Activated CD8-positive, alpha-beta T cell treated with anti-CD3 and anti-CD28 coated beads for 36 hours (primary cell): ENCODE measurements around the gene SLAMF1. TPM values are rescaled to one million over a fixed set of nuclear protein-coding genes. Genes with fewer than 3 reads are reported as not detected.
A peak's percentile ranks its signal among the peaks of the same experiment; 100 is the strongest.

Experiments used
- ATAC-seq: fragments of 200-7000 bp; cut with Tn5 transposase; one replicate; pipeline ENCODE4 v1.10.0; 2021; ENCODE audit warnings: mild to moderate bottlenecking, moderate library complexity
- CTCF ChIA-PET: fragments of 350-600 bp; sonication (Branson Sonifier 250); formaldehyde crosslinking; loops from one replicate; lab custom pipeline; 2021; ENCODE audit warnings: antibody characterized with exemption; lab: Charles Lee
- POLR2A ChIA-PET: fragments of 350-600 bp; sonication (Branson Sonifier 250); formaldehyde crosslinking; loops from one replicate; lab custom pipeline; 2021; ENCODE audit warnings: antibody characterized with exemption; lab: Charles Lee
- DNase-seq: peaks from one replicate; pipeline ENCODE4 v3.0.0-alpha.2; 2020
- H3K27ac Mint-ChIP-seq: one replicate; pipeline ENCODE4 v1.8.0; 2021; ENCODE audit warnings: mild to moderate bottlenecking, mixed read lengths
- H3K27me3 Mint-ChIP-seq: one replicate; pipeline ENCODE4 v1.8.0; 2021; ENCODE audit warnings: mixed read lengths
- H3K36me3 Mint-ChIP-seq: one replicate; pipeline ENCODE4 v1.8.0; 2021; ENCODE audit warnings: low read depth, mixed read lengths
- H3K4me1 Mint-ChIP-seq: one replicate; pipeline ENCODE4 v1.8.0; 2021; ENCODE audit warnings: low read depth, mixed read lengths
- H3K4me3 Mint-ChIP-seq: one replicate; pipeline ENCODE4 v1.8.0; 2021; ENCODE audit warnings: mild to moderate bottlenecking, moderate library complexity, mixed read lengths
- H3K9me3 Mint-ChIP-seq: one replicate; pipeline ENCODE4 v1.8.0; 2021; ENCODE audit warnings: mixed read lengths
- CTCF ChIP-seq: fragments of 200-600 bp; IDR thresholded peaks from one replicate; pipeline ENCODE4 v1.8.0; 2022; ENCODE audit warnings: antibody characterized with exemption, mild to moderate bottlenecking
- intact Hi-C: fragments of 100-400 bp; cut with micrococcal nuclease; formaldehyde crosslinking; loops from one replicate; pipeline ENCODE4 v1.10.0; 2022
- total RNA-seq, 2 experiments: library from RNA; stranded (reverse); gene quantifications; one replicate each; pipeline ENCODE4 v1.2.3, GENCODE V29; 2021

The SLAMF1 gene
- total RNA-seq, 2 experiments from 2014 or later: 65.9 to 67.8 TPM

- peak overlapping the region; percentile 84 for H3K27ac Mint-ChIP-seq
- peaks cover 16% of the 10 kb centered on the region for H3K9me3 Mint-ChIP-seq
- H3K4me1 Mint-ChIP-seq: peaks cover 78% of the 10 kb centered on the region
- H3K27me3 Mint-ChIP-seq: no peaks in the 10 kb centered on the region
- POLR2A ChIA-PET: interaction anchor here (1.2 to 1.5 kb wide), 2 partner anchors 12 to 15 kb away, joined by 4 to 5 read pairs; no protein-coding TSS in a partner anchor
- TF ChIP-seq CTCF: no peak
- intact Hi-C loops: no loop called here
- peaks cover 33% of the 10 kb centered on the region for H3K36me3 Mint-ChIP-seq
- CTCF ChIA-PET: interaction anchor here (0.7 to 2.5 kb wide), 7 partner anchors 8 to 151 kb away, joined by 3 to 11 read pairs (median 4); no protein-coding TSS in a partner anchor
- ATAC-seq (no peak), DNase-seq (no peak)
- H3K4me3 Mint-ChIP-seq: peak overlapping the region; percentile 12
These were observed 66.5 kb downstream of the SLAMF1 start for GRCh38 chr1:160580221-160580812.

GRCh38 chr1:160579216-160579701, 67.6 kb downstream of the SLAMF1 start, which contains the start of gene CD84:
TSS of gene CD84 (minus strand) at chr1:160579496. CDS start at chr1:160579437, 59 bp downstream.
- intact Hi-C loops: loop anchor here (5.0 kb wide), 1 partner anchor 57 kb away; the partner anchor contains the start of gene SLAMF6
- Mint-ChIP-seq H3K4me3 (peak within 1 kb of the TSS; percentile 85), H3K27ac (peak within 1 kb of the TSS; percentile 94), H3K27me3 (no peaks in the 10 kb centered on the region), H3K36me3 (peaks cover 34% of the 10 kb centered on the region), H3K9me3 (peaks cover 16% of the 10 kb centered on the region), H3K4me1 (peaks cover 83% of the 10 kb centered on the region)
- ATAC-seq (no peak), DNase-seq (no peak)
- CTCF ChIA-PET: interaction anchor here (0.8 to 3.9 kb wide), 5 partner anchors 27 to 203 kb away, joined by 3 to 34 read pairs (median 11); no protein-coding TSS in a partner anchor
- POLR2A ChIA-PET: interaction anchor here (1.1 to 2.5 kb wide), 4 partner anchors 11 to 53 kb away, joined by 3 to 10 read pairs (median 4); no protein-coding TSS in a partner anchor
- no peak for TF ChIP-seq CTCF

GRCh38 chr1:160578525-160579191, 68.2 kb downstream of the SLAMF1 start:
- intact Hi-C loops: loop anchor here (5.0 kb wide), 1 partner anchor 56 kb away; the partner anchor contains the start of gene SLAMF6
- Mint-ChIP-seq H3K9me3 (peaks cover 11% of the 10 kb centered on the region), H3K27ac (peak overlapping the region; percentile 94), H3K4me1 (peaks cover 83% of the 10 kb centered on the region), H3K27me3 (no peaks in the 10 kb centered on the region), H3K4me3 (peak overlapping the region; percentile 85), H3K36me3 (peaks cover 29% of the 10 kb centered on the region)
- ChIA-PET POLR2A (interaction anchor here (0.6 to 2.5 kb wide), 5 partner anchors 10 to 53 kb away, joined by 3 to 10 read pairs (median 4); no protein-coding TSS in a partner anchor), CTCF (interaction anchor here (0.8 to 3.9 kb wide), 8 partner anchors 11 to 203 kb away, joined by 3 to 34 read pairs (median 3); no protein-coding TSS in a partner anchor)
- no peak for TF ChIP-seq CTCF
- no peak for ATAC-seq
- no peak for DNase-seq

- intact Hi-C loops: loop anchor here (5.0 kb wide), 1 partner anchor 56 kb away; the partner anchor contains the start of gene SLAMF6
- DNase-seq: peak; percentile 25
These were observed 68.7 kb downstream of the SLAMF1 start for GRCh38 chr1:160578175-160578524.

More at GRCh38 chr1:160578175-160578524, 68.7 kb downstream of the SLAMF1 start:
- Mint-ChIP-seq H3K4me3 (peak overlapping the region; percentile 85), H3K4me1 (peaks cover 84% of the 10 kb centered on the region), H3K36me3 (peaks cover 28% of the 10 kb centered on the region), H3K27ac (peak overlapping the region; percentile 94), H3K27me3 (no peaks in the 10 kb centered on the region), H3K9me3 (peaks cover 6% of the 10 kb centered on the region)
- ChIA-PET CTCF (interaction anchor here (0.9 to 3.9 kb wide), 11 partner anchors 11 to 190 kb away, joined by 3 to 34 read pairs (median 3); no protein-coding TSS in a partner anchor), POLR2A (interaction anchor here (0.6 to 2.5 kb wide), 8 partner anchors 10 to 82 kb away, joined by 3 to 10 read pairs (median 4); no protein-coding TSS in a partner anchor)
- ATAC-seq: no peak
- TF ChIP-seq CTCF: peak; percentile 16
